ENCODE results near the gene OPA1.

OPA1 gene

GRCh38 chr3:193732827-193733226 is 139.8 kb downstream of the OPA1 start:
- in situ Hi-C loops (cut with MboI; ENCODE audit: low sequenced_read_pairs), result no loop called here

GRCh38 chr3:193734737-193735366 is 141.8 kb downstream of the OPA1 start:
- in situ Hi-C loops (cut with MboI; ENCODE audit: low sequenced_read_pairs), result no loop called here

GRCh38 chr3:193735850-193736249 is 142.8 kb downstream of the OPA1 start:
- in situ Hi-C loops (cut with MboI; ENCODE audit: low sequenced_read_pairs), result no loop called here

- in situ Hi-C loops (cut with MboI; ENCODE audit: low sequenced_read_pairs), result no loop called here
Observed at GRCh38 chr3:193736616-193737015, 143.6 kb downstream of the OPA1 start.

GRCh38 chr3:193737191-193737751 is 144.3 kb downstream of the OPA1 start:
- in situ Hi-C loops (cut with MboI; ENCODE audit: low sequenced_read_pairs), result no loop called here

- in situ Hi-C loops (cut with MboI; ENCODE audit: low sequenced_read_pairs), result no loop called here
Observed at GRCh38 chr3:193742628-193743027, 149.6 kb downstream of the OPA1 start.

GRCh38 chr3:193743702-193744047 is 150.7 kb downstream of the OPA1 start:
- in situ Hi-C loops (cut with MboI; ENCODE audit: low sequenced_read_pairs), result no loop called here

GRCh38 chr3:193744048-193744821 is 151.2 kb downstream of the OPA1 start:
- in situ Hi-C loops (cut with MboI; ENCODE audit: low sequenced_read_pairs), result no loop called here

GRCh38 chr3:193744822-193745684 is 152.0 kb downstream of the OPA1 start:
- in situ Hi-C loops (cut with MboI; ENCODE audit: low sequenced_read_pairs), result no loop called here

- in situ Hi-C loops (cut with MboI; ENCODE audit: low sequenced_read_pairs), result no loop called here
Observed at GRCh38 chr3:193746832-193747231, 153.8 kb downstream of the OPA1 start.

Measured in HL-60/S4 treated with retinoic acid at 250 ng/mL for 4 days and 3 days (cell line).